Activated CD4-positive, alpha-beta T cell treated with anti-CD3 and anti-CD28 coated beads, Interleukin-2, amount 10 ng/mL, durations not matched to agents 24 days and 14 days (primary cell): Measurements from ENCODE around the gene EVX1. TPM values are rescaled to one million over a fixed set of nuclear protein-coding genes. Genes with fewer than 3 reads are reported as not detected.

Source experiments
- DNase-seq: peaks from one replicate; pipeline ENCODE4 v3.0.0; 2022
- H3K27ac Mint-ChIP-seq: one replicate; pipeline ENCODE4 v1.8.0; 2022; ENCODE audit warnings: mild to moderate bottlenecking, mixed read lengths
- H3K27me3 Mint-ChIP-seq: one replicate; pipeline ENCODE4 v1.8.0; 2022; ENCODE audit warnings: mixed read lengths
- H3K36me3 Mint-ChIP-seq: one replicate; pipeline ENCODE4 v1.8.0; 2022; ENCODE audit warnings: low read depth, mild to moderate bottlenecking, mixed read lengths
- H3K4me1 Mint-ChIP-seq: one replicate; pipeline ENCODE4 v1.8.0; 2021; ENCODE audit warnings: mixed read lengths
- H3K4me3 Mint-ChIP-seq: one replicate; pipeline ENCODE4 v1.8.0; 2022; ENCODE audit warnings: mild to moderate bottlenecking, moderate library complexity, mixed read lengths
- H3K9me3 Mint-ChIP-seq: one replicate; pipeline ENCODE4 v1.8.0; 2021; ENCODE audit warnings: mixed read lengths
- intact Hi-C: fragments of 100-400 bp; cut with micrococcal nuclease; formaldehyde crosslinking; loops from one replicate; pipeline ENCODE4 v1.15.1; 2023
- total RNA-seq: library from RNA; stranded (reverse); gene quantifications from 2 replicates; pipeline ENCODE4 v1.2.3, GENCODE V29; 2022

Gene EVX1
- total RNA-seq, result not detected in 2 replicates

- Mint-ChIP-seq H3K27ac (peak within 1 kb of the TSS; percentile 16), H3K27me3 (peaks cover 83% of the 10 kb centered on the region), H3K4me3 (no peak within 1 kb of the TSS), H3K36me3 (peaks cover 4% of the 10 kb centered on the region), H3K4me1 (no peaks in the 10 kb centered on the region), H3K9me3 (peaks cover 5% of the 10 kb centered on the region)
- no peak for DNase-seq
- intact Hi-C loops, result loop anchor here (2.0 to 5.0 kb wide), 5 partner anchors 46 to 1715 kb away; partner anchors contain the start of genes HOXA1, HOXA7 and TRIL
Observed at GRCh38 chr7:27242555-27243339, at the start of gene EVX1. Gene EVX1, plus strand, starts transcription at chr7:27242802. Its CDS starts 229 bp downstream, at chr7:27243031.

GRCh38 chr7:27193335-27194001 lies 49.1 kb upstream of the EVX1 start:
- Mint-ChIP-seq H3K36me3 (no peaks in the 10 kb centered on the region), H3K27me3 (peaks cover 85% of the 10 kb centered on the region), H3K4me1 (peaks cover 3% of the 10 kb centered on the region), H3K4me3 (peak overlapping the region; percentile 15), H3K9me3 (no peaks in the 10 kb centered on the region), H3K27ac (no peak overlapping the region)
- intact Hi-C loops, result no loop called here
- DNase-seq, result no peak

GRCh38 chr7:27194002-27194352 lies 48.6 kb upstream of the EVX1 start:
- no peaks in the 10 kb centered on the region for H3K9me3 Mint-ChIP-seq
- peaks cover 2% of the 10 kb centered on the region for H3K36me3 Mint-ChIP-seq
- H3K4me1 Mint-ChIP-seq, result no peaks in the 10 kb centered on the region
- intact Hi-C loops, result no loop called here
- H3K4me3 Mint-ChIP-seq, result no peak overlapping the region
- H3K27ac Mint-ChIP-seq, result no peak overlapping the region
- H3K27me3 Mint-ChIP-seq, result peaks cover 83% of the 10 kb centered on the region
- no peak for DNase-seq

- no peak for DNase-seq
- Mint-ChIP-seq H3K27me3 (peaks cover 78% of the 10 kb centered on the region), H3K27ac (no peak overlapping the region), H3K36me3 (peaks cover 2% of the 10 kb centered on the region), H3K9me3 (no peaks in the 10 kb centered on the region), H3K4me1 (no peaks in the 10 kb centered on the region), H3K4me3 (no peak overlapping the region)
- intact Hi-C loops, result loop anchor here (5.0 kb wide), 2 partner anchors 587 to 902 kb away; no protein-coding TSS in a partner anchor
Observed at GRCh38 chr7:27194686-27195379, 47.8 kb upstream of the EVX1 start.

GRCh38 chr7:27196287-27196767 lies 46.3 kb upstream of the EVX1 start:
- Mint-ChIP-seq H3K36me3 (peaks cover 5% of the 10 kb centered on the region), H3K9me3 (no peaks in the 10 kb centered on the region), H3K27ac (no peak overlapping the region), H3K4me3 (no peak overlapping the region), H3K27me3 (peaks cover 75% of the 10 kb centered on the region), H3K4me1 (peaks cover 6% of the 10 kb centered on the region)
- DNase-seq, result peak; percentile 93
- intact Hi-C loops, result loop anchor here (1.0 to 5.0 kb wide), 8 partner anchors 24 to 901 kb away; partner anchors contain the start of gene EVX1

- intact Hi-C loops, result loop anchor here (2.0 to 5.0 kb wide), 7 partner anchors 13 to 900 kb away; partner anchors contain the start of genes EVX1 and HOXA11
- H3K4me1 Mint-ChIP-seq, result peaks cover 11% of the 10 kb centered on the region
- no peak overlapping the region for H3K27ac Mint-ChIP-seq
- no peaks in the 10 kb centered on the region for H3K9me3 Mint-ChIP-seq
- no peak overlapping the region for H3K4me3 Mint-ChIP-seq
- peaks cover 5% of the 10 kb centered on the region for H3K36me3 Mint-ChIP-seq
- DNase-seq, result no peak
- peaks cover 77% of the 10 kb centered on the region for H3K27me3 Mint-ChIP-seq
Observed at GRCh38 chr7:27197137-27198042, 45.2 kb upstream of the EVX1 start.

GRCh38 chr7:27198138-27198841 lies 44.3 kb upstream of the EVX1 start:
- intact Hi-C loops, result loop anchor here (2.0 to 5.0 kb wide), 4 partner anchors 13 to 899 kb away; partner anchors contain the start of gene HOXA11
- peaks cover 11% of the 10 kb centered on the region for H3K4me1 Mint-ChIP-seq

GRCh38 chr7:27198871-27199801 lies 43.5 kb upstream of the EVX1 start:
- Mint-ChIP-seq H3K27me3 (peaks cover 80% of the 10 kb centered on the region), H3K36me3 (peaks cover 5% of the 10 kb centered on the region), H3K4me3 (peak overlapping the region; percentile 44), H3K27ac (peak overlapping the region; percentile 78), H3K4me1 (peaks cover 11% of the 10 kb centered on the region), H3K9me3 (no peaks in the 10 kb centered on the region)
- DNase-seq, result peak; percentile 60
- intact Hi-C loops, result loop anchor here (2.0 to 5.0 kb wide), 4 partner anchors 14 to 898 kb away; partner anchors contain the start of gene HOXA11

More at GRCh38 chr7:27198138-27198841, 44.3 kb upstream of the EVX1 start:
- peaks cover 81% of the 10 kb centered on the region for H3K27me3 Mint-ChIP-seq
- H3K27ac Mint-ChIP-seq, result peak overlapping the region; percentile 22
- no peak for DNase-seq
- H3K36me3 Mint-ChIP-seq, result peaks cover 5% of the 10 kb centered on the region
- no peak overlapping the region for H3K4me3 Mint-ChIP-seq
- no peaks in the 10 kb centered on the region for H3K9me3 Mint-ChIP-seq

GRCh38 chr7:27199849-27200760 lies 42.5 kb upstream of the EVX1 start, which contains the start of gene HOXA13:
Gene HOXA13, minus strand, starts transcription at chr7:27200091. Its CDS starts 14 bp downstream, at chr7:27200077.
- Mint-ChIP-seq H3K9me3 (no peaks in the 10 kb centered on the region), H3K36me3 (peaks cover 5% of the 10 kb centered on the region), H3K27me3 (peaks cover 80% of the 10 kb centered on the region), H3K4me1 (peaks cover 13% of the 10 kb centered on the region), H3K27ac (peak within 1 kb of the TSS; percentile 84), H3K4me3 (peak within 1 kb of the TSS; percentile 44)
- DNase-seq, result no peak
- intact Hi-C loops, result loop anchor here (2.0 to 5.0 kb wide), 4 partner anchors 15 to 897 kb away; partner anchors contain the start of gene HOXA11

- H3K4me3 Mint-ChIP-seq, result peak overlapping the region; percentile 28
- peaks cover 5% of the 10 kb centered on the region for H3K36me3 Mint-ChIP-seq
- no peaks in the 10 kb centered on the region for H3K9me3 Mint-ChIP-seq
- DNase-seq, result no peak
- peaks cover 13% of the 10 kb centered on the region for H3K4me1 Mint-ChIP-seq
- H3K27ac Mint-ChIP-seq, result peak overlapping the region; percentile 84
- peaks cover 82% of the 10 kb centered on the region for H3K27me3 Mint-ChIP-seq
- intact Hi-C loops, result no loop called here
Observed at GRCh38 chr7:27200761-27201579, 41.6 kb upstream of the EVX1 start.
